LoVo (cell line): ENCODE data around the gene GRK1.
"Not testable (repeated sequence)": the region's sequence is repeated elsewhere in the genome, so short reads cannot be mapped to it uniquely, and the experiment has no call there.

Experiments
- DNase-seq: peaks from one replicate; pipeline ENCODE4 v3.0.0-alpha.2; 2016; ENCODE audit warnings: low spot score

The GRK1 gene

DNA sequence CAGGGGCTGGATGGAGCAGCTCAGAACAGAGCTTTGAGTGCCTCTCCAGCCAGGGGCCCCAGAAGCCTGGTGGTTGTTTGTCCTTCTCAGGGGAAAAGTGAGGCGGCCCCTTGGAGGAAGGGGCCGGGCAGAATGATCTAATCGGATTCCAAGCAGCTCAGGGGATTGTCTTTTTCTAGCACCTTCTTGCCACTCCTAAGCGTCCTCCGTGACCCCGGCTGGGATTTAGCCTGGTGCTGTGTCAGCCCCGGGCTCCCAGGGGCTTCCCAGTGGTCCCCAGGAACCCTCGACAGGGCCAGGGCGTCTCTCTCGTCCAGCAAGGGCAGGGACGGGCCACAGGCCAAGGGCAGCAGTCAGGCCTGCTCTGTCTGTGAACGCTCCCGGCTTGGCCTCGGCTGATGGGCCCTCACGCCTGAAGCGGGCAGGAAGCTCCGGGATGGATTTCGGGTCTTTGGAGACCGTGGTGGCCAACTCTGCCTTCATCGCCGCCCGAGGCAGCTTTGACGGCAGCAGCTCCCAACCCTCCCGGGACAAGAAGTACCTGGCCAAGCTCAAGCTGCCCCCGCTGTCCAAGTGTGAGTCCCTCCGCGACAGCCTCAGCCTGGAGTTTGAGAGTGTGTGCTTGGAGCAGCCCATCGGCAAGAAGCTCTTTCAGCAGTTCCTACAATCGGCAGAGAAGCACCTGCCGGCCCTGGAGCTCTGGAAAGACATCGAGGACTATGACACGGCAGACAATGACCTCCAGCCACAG is at the start of gene GRK1:
GRK1 (plus strand) TSS at position 269 of the 751 bp plus-strand sequence; CDS start at position 437, 168 bp downstream.
- no peak for DNase-seq

DNA sequence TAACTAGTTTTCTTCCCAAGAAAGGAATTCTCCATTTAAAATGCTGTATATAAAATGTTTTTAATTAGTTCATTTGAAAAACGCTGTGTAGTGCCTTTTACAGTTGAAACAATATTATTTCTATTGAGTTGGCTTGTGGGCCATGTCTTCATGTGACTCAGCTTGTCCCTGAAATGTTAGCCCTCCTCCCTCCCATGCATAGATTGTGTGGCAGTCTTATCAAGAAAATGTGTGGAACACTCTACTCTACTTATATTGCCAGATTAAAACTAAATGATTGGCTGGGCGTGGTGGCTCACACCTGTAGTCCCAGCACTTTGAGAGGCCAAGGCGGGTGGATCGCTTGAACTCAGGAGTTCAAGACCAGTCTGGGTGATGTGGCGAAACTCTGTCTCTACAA is 49.1 kb upstream of the GRK1 start:
- no peak for DNase-seq

DNA sequence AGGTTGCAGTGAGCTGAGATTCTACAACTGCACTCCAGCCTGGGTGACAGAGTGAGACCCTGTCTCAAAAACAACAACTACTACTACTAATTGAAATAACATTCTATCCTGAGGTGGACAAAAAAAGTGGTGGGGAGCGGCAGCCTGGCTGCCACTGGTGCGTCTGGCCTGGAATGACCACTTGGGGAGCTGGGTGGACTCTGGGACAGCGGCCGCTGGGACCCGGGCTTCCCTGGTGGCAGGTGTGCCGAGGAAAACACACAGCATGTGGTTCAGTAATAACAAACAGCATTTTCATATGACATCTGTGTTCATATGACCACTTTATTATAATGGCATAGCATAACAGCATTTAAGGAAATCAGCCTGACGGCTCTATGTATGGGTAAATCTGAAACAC is 48.6 kb upstream of the GRK1 start:
- no peak for DNase-seq

DNA sequence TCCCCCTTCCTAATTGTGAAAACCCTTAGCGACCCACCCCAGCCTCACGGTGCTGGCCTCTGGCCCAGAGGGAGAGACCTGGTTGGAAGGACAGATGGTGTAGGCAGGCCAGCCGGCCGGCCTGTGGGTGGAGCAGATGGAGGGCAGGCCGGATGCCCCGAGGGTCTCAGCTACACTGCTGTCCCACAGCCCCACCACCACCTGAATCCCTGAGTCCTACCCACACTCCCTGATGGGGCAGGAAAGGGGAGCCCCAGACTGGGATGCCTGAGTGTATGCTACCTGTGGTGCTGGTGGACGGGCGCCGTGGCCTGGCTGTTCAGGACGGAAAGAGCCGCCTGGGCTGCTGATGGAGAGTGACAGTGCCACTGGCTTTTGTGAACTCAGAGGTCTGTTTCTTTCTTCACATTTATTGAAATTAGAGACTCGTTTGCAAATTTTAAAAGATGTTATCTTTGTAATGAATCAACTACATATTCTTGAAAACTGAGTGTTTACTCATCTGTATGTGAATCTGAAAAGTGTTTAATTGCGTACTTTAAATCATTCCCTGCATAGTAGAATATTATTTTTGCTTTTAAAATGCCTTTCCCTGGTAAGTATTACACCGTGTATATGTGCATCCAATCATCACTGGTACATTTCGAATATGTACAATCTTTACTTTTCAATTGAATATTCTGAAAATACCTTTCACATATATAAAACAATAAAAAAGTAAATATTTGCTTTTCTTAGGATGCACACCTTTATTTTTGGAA is 46.8 kb upstream of the GRK1 start:
- DNase-seq: no peak

DNA sequence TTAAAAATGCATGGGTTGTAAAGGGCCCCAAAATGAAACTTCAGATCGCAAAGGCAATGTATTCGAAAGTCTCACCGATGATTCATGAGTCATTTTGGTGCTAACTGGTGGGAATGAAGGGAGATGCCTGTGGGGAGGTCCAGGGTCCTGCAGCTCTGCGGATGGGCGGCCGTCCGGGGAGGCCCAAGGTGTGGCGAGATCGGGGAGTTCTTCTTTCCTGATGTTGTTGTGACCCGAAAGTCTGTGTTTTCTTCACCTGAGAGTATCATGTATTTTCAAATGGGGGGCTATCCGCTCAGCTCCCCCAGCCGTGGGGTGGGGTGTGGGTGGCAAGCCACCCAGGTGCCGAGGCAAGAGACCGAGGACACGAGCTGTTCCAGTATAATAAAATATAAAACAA is 46.0 kb upstream of the GRK1 start:
- DNase-seq: no peak

DNA sequence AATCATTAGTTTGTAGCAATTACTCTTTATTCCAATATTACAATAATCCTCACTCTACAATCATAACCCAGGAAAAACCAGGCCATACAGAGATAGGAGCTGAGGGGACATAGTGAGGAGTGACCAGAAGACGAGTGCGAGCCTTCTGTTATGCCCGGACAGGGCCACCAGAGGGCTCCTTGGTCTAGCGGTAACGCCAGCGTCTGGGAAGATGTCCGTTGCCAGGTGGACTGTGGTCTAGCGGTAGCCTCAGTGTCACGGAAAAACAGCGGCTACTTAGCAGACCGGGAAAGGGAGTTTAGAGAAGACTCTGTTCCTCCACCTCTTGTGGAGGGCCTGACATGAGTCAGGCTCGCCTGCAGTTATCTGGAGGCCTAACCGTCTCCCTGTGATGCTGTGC is 45.5 kb upstream of the GRK1 start:
- not testable (repeated sequence) for DNase-seq

DNA sequence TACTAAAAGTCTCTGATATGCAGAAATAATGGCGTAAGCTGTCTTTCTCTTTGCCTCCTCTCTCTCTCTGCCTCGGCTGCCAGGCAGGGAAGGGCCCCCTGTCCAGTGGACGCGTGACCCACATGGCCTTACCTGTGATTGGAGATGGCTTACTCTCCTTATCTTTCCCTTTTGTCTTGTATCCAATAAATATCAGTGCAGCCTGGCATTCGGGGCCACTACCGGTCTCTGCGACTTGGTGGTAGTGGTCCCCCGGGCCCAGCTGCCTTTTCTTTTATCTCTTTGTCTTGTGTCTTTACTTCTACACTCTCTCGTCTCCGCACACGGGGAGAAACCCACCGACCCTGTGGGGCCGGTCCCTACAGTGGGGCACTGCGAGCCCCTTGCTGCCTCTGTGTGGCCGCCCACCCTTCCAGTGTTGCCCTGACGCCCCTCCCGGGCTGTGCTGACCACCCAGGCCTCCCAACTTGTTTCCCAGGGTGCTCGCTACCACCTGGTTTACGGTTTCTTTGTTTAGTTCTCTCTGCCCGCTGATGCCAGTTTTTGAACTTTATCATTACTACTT is 45.0 kb upstream of the GRK1 start:
- DNase-seq: not testable (repeated sequence)

DNA sequence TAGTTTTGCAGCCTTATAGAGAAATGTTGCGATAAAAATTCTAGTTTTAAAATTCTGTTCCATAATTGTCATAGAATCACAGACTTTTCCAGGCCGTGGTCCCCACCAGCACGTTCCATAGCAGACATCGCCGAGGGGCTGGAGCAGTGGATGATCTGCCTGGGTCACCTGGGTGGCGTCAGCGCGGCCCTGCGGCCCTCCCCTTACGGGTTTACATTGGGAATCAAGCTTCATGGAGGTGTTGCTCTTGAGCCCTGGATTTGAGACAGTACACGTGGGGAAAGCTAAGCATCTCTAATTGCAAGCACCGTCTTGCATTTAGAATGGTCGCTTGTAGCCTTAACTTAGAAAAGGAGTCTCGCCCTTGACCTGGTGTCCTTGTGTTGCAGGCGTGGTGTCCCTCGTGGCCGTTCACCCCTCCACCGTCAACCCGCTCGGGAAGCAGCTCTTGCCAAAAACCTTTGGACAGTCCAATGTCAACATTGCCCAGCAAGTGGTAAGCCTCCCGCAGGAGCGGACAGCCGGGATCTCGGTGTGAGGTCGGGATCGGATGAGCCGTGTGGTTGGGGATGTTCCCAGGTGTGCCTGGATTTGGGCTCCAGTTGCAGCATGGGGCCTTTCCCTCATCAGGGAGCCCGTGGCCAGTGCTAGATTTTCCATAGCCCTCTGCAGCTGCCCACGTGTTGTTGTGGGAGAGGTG is 44.1 kb upstream of the GRK1 start:
- DNase-seq: no peak

DNA sequence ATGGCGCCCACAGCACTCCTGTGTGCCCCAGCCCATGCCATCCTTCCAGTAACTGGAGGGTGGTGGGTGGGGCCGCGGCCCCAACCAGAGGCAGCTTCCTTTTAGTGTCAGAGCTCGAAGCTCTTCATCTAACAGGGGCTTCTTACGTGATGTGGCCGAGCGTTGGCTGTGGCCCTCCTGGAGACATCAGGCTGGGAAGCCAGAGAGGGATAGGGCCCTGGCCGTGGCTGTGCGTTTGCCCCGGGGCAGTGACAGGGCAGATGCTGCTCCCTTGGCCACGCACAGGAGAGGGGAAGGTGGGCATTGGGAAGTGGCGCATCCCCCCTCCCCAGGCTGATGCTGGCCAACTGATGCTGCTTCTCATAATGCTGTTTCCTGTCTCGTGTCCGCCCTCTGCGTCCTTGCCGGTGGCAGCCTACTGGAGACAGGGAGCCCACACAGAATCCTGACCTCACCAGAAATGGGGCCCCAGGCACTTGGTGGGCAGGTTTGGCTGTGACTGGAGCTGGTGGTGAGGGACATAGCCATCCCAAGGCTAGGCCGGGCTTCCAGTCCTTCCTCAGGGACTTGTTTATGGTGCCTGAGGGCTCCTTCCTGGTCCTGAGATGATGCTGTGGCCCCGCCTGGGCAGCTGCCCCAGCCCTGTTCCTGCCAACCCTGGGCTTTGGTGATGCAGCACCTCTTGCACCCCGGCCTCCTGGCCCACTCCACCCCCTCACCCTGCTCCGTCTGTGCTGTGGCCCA is 43.4 kb upstream of the GRK1 start:
- no peak for DNase-seq

DNA sequence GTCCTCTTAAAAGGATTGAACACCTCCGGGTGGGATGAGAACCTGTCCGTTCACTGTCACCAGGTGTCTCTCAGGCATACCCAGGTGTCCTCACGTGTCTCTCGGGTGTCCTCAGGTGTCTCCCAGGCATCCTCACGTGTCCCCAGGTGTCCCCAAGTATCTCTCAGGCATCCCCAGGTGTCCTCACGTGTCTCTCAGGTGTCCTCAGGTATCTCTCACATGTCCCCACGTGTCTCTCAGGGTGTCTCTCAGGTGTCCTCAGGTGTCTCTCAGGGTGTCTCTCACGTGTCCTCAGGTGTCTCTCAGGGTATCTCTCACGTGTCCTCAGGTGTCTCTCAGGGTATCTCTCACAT is 42.8 kb upstream of the GRK1 start:
- no peak for DNase-seq

DNA sequence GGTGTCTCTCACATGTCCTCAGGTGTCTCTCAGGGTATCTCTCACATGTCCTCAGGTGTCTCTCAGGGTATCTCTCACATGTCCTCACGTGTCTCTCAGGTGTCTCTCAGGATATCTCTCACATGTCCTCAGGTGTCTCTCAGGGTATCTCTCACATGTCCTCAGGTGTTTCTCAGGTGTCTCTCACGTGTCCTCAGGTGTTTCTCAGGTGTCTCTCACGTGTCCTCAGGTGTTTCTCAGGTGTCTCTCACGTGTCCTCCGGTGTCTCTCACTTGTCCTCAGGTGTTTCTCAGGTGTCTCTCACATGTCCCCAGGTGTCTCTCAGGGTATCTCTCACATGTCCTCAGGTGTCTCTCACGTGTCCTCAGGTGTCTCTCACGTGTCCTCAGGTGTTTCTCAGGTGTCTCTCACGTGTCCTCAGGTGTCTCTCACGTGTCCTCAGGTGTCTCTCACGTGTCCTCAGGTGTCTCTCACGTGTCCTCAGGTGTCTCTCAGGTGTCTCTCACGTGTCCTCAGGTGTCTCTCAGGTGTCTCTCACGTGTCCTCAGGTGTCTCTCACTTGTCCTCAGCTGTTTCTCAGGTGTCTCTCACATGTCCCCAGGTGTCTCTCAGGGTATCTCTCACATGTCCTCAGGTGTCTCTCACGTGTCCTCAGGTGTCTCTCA is 42.2 kb upstream of the GRK1 start:
- not testable (repeated sequence) for DNase-seq

DNA sequence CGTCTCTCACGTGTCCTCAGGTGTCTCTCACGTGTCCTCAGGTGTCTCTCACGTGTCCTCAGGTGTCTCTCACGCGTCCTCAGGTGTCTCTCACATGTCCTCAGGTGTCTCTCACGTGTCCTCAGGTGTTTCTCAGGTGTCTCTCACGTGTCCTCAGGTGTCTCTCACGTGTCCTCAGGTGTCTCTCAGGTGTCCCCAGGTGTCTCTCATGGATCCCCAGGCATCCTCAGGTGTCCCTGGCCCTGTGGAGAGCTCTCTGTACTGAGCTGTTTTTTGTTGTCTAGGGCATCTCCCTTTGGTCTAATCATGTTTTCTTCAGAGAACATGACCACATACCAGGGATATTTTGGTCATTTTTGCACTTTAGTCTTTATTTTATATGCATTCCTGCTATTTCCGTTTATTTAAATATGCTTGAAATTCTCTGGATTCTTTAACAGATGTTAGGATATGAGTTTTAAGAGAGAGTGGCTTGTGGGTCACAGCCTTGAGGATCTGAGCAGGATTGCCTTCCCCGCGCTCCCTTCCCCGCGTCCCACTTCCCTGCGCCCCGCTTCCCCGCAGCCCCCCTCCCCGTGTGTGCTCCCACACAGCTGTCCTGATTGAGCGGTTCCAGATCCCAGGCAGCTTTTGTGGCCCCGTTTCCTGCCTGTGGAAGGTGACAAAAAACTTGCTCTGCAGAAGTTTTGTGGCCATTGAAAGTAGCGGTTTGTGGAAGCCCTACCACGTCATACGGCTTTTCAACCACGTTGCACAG is 40.9 kb upstream of the GRK1 start:
- no peak for DNase-seq

DNA sequence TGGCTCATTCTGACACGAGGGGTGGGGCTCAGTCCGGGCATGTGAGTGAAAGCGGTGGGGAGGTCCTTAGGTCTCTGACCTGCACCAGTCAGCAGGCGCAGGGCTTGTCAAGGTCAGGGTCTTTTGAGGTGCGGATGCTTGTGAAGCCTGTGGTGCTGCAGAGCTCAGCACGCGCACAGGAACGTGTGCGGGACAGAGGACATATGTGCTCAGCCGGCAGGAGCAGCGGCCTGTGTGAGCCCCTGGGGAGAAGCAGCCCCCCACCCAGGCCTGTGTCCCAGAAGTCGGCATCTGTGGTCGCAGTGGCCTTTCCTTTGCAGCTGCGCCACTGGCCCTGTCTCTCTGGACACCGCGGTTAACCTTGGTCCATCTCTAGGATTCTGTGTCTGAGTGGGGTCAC is 39.9 kb upstream of the GRK1 start:
- no peak for DNase-seq

DNA sequence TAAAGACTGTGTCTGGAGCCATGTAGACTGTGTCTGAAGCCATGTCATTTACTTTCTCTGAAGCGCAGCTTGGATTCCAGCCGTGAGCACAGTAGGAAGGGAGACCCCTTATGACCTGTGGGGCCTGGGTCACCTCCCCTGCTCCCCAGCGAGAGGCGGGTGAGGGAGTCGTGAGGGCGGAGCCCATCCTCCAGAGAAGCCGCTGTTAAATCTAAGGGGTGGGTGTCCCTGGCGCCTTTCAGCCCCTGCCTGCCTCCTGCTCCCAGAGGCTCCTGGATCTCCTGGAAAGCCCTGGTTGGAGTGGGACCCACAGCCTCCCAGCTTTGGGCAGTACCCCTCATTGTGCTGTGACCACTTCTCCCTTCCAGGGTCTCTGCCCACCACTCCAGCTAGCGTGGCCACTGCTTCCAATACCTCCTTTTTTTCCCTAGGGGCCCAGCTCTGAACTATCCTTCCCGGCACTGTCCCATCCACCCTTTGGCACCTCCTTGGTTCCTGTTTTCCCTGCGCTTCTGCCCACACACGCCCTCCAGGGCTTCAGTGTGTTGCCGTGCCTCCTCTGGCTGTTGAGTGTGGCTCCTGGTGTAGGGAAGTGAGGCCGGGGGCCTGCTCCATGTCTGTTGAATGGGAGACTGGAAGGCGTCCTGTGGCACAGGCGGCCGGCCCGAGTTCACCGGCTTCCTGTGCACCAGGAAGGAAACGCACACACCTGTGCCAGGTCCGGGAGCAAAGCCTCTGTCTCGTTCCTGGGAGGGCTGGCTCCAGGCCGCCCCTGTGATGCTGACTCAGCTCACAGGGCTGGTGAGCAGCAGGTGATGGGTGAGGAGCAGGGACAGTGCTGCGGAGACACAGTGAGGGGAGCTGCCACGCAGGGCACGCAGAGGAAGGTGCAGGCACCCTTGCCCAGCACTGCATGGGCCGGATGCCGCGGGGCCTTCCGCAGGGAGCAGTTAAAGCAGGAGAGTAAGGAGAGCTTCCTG is 38.4 kb upstream of the GRK1 start:
- no peak for DNase-seq

DNA sequence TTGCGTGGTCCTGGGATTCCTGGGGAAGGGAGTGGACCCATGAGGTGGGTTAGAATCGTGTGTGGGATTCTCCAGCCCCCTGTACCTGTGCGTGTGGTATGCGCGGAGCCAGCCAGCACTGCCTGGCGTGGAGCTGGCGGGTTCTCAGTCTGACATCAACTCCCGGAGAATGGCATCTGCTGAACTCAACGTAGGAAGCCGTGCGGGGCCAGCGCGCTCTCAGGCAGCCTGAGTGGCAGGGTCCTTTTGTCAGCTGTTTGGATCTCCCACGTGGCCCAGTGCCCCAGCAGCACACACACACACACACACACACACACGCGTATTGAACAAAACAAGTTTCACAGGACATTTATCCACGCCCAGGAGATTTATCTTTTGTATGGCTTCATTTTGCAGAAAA is 37.2 kb upstream of the GRK1 start:
- DNase-seq: no peak

DNA sequence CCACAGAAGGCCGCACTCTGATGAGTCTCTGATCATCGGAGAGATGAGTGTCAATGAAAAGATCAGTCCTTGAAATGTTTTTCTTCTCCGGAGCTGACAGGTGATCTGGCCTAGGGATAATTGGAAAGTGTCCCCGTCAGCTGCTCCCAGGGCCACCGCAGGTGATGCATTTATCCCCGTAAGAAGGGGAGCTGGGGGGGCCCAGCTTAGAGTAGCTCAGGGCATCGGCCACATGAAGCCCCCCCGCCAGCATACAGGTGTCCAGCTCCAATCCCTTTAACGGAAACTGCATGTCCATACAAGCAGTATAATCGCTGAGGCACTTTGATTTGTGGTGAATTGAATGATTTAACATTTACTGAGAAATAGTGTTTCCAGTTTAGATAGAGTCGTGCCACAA is 36.7 kb upstream of the GRK1 start:
- no peak for DNase-seq

DNA sequence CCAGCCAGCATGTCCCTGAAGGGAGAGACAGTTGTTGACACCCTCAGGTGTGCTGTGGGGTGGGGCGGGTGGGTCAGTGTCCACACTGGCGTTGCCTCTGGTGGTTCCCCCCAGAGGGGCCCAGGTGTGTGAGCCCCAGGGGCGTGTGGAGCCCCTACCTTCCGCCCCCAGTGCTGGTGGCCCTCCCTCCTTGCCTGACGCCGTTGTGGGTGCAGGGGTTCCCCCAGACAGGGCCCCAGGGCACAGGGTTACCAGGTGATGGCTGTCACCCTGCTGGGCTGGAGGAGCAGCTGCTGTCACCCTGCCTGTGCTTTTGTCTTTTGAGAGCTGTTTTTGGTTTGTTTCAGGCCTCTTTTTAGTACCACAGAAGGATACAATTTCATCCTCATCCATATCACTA is 36.2 kb upstream of the GRK1 start:
- DNase-seq: no peak

DNA sequence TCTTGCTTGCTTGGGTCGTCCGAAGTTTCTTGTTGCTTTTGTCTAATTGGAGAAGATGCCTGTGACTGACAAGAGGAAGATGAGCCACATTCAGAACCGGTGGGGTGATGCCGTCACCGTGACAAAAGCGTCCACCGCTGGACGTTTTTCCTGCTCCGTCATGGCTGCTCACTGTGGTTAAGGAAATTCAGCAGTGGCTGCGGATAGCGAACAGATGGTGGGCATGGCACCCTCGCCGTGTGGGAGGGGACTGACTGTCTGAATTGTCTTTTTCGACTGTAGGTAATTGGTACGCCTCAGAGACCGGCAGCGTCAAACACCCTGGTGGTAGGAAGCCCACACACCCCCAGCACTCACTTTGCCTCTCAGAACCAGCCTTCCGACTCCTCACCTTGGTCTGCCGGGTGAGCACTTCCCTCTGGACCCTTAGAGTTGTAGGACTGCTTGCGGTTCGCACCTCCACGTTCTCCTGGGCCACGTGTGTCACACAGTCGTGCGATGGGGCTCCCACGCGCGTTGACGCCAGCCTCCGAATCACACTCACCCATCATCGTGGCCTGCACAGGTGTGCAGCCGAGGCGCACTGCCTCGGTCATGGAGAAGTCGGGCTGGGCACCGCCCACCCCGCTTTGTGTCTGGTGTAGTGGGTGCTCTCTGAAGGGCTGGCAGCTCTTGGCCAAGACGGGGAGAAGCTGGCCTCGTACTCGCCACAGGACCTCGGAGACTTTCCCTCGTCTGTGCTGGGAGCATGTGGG is 35.5 kb upstream of the GRK1 start:
- DNase-seq: no peak
